Measurements from ENCODE around the gene CDC42EP3. TPM values are rescaled to one million over a fixed set of nuclear protein-coding genes. Genes with fewer than 3 reads are reported as not detected.
A peak's percentile ranks its signal among the peaks of the same experiment; 100 is the strongest.

Gene CDC42EP3
- total RNA-seq, 1 experiment from 2014 or later = 29.4 TPM

GRCh38 chr2:37672104-37672869 is 845 bp upstream of the CDC42EP3 start:
- BruUV-seq (replicated peaks) = no TSS peak
- intact Hi-C loops (cut with micrococcal nuclease; ENCODE audit: unreplicated experiment) = loop anchor here (5.0 kb wide), 1 partner anchor 205 kb away; no protein-coding TSS in a partner anchor

GRCh38 chr2:37671816-37672103 is 318 bp upstream of the CDC42EP3 start:
- intact Hi-C loops (cut with micrococcal nuclease; ENCODE audit: unreplicated experiment) = loop anchor here (2.0 to 5.0 kb wide), 2 partner anchors 83 to 206 kb away; no protein-coding TSS in a partner anchor
- Mint-ChIP-seq H3K4me3 (ENCODE audit: low read depth, unreplicated experiment) (peak overlapping the region; percentile 95), H3K27ac (ENCODE audit: unreplicated experiment) (peak overlapping the region; percentile 19), H3K4me1 (ENCODE audit: low read depth, unreplicated experiment) (peaks cover 56% of the 10 kb centered on the region), H3K36me3 (ENCODE audit: insufficient read depth, unreplicated experiment) (peaks cover 35% of the 10 kb centered on the region), H3K9me3 (ENCODE audit: low read depth, unreplicated experiment) (no peaks in the 10 kb centered on the region), H3K27me3 (ENCODE audit: unreplicated experiment) (no peaks in the 10 kb centered on the region)
- CTCF ChIA-PET = interaction anchor here (0.7 to 1.1 kb wide), 4 partner anchors 141 to 257 kb away, joined by 3 to 7 read pairs (median 4); no protein-coding TSS in a partner anchor
- BruUV-seq (replicated peaks) = no TSS peak
- no peak for DNase-seq
- no peak for TF ChIP-seq CTCF (IDR thresholded peaks at IDR 0.05; ENCODE audit: unreplicated experiment)

More at GRCh38 chr2:37672104-37672869, 845 bp upstream of the CDC42EP3 start:
- peaks cover 35% of the 10 kb centered on the region for H3K36me3 Mint-ChIP-seq (ENCODE audit: insufficient read depth, unreplicated experiment)
- H3K27me3 Mint-ChIP-seq (ENCODE audit: unreplicated experiment) = no peaks in the 10 kb centered on the region
- H3K4me1 Mint-ChIP-seq (ENCODE audit: low read depth, unreplicated experiment) = peaks cover 59% of the 10 kb centered on the region
- H3K9me3 Mint-ChIP-seq (ENCODE audit: low read depth, unreplicated experiment) = no peaks in the 10 kb centered on the region
- CTCF ChIA-PET = interaction anchor here (0.7 to 1.1 kb wide), 4 partner anchors 140 to 257 kb away, joined by 3 to 7 read pairs (median 4); no protein-coding TSS in a partner anchor
- peak overlapping the region; percentile 19 for H3K27ac Mint-ChIP-seq (ENCODE audit: unreplicated experiment)
- peak; percentile 83 for DNase-seq
- peak overlapping the region; percentile 95 for H3K4me3 Mint-ChIP-seq (ENCODE audit: low read depth, unreplicated experiment)
- no peak for TF ChIP-seq CTCF (IDR thresholded peaks at IDR 0.05; ENCODE audit: unreplicated experiment)

GRCh38 chr2:37670378-37671008 is 949 bp downstream of the CDC42EP3 start:
- Mint-ChIP-seq H3K27ac (ENCODE audit: unreplicated experiment) (peak overlapping the region; percentile 87), H3K36me3 (ENCODE audit: insufficient read depth, unreplicated experiment) (peaks cover 35% of the 10 kb centered on the region), H3K4me3 (ENCODE audit: low read depth, unreplicated experiment) (peak overlapping the region; percentile 95), H3K9me3 (ENCODE audit: low read depth, unreplicated experiment) (no peaks in the 10 kb centered on the region), H3K4me1 (ENCODE audit: low read depth, unreplicated experiment) (peaks cover 52% of the 10 kb centered on the region), H3K27me3 (ENCODE audit: unreplicated experiment) (no peaks in the 10 kb centered on the region)
- no peak for DNase-seq
- CTCF ChIA-PET = interaction anchor here (0.7 to 1.1 kb wide), 4 partner anchors 124 to 207 kb away, joined by 3 to 6 read pairs (median 4); no protein-coding TSS in a partner anchor
- no peak for TF ChIP-seq CTCF (IDR thresholded peaks at IDR 0.05; ENCODE audit: unreplicated experiment)
- BruUV-seq (replicated peaks) = no TSS peak
- intact Hi-C loops (cut with micrococcal nuclease; ENCODE audit: unreplicated experiment) = loop anchor here (1.0 to 5.0 kb wide), 3 partner anchors 82 to 256 kb away; no protein-coding TSS in a partner anchor

DNA sequence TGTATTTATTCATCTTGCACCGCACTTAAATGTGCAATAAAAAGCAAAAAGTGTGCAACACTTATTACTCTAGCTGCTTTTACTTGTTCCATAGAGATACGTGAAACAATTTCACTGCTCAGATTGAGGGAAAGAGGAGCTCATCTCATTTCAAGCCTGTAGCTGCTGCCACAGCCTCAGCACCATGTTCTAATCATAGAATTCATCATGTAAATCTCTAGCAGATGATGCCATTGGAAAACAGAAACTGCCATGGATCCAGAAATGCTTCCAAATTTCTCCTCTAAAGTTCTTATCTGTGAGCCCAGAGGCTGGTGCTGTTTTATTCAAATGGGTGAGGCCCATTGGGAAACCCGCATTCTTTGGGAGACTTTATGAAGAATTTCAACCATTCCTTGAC is 2.0 kb downstream of the CDC42EP3 start:
- BruUV-seq (replicated peaks) = no TSS peak
- CTCF ChIA-PET = interaction anchor here (1.0 to 1.1 kb wide), 2 partner anchors 163 to 208 kb away, joined by 4 read pairs; no protein-coding TSS in a partner anchor
- no peak for TF ChIP-seq CTCF (IDR thresholded peaks at IDR 0.05; ENCODE audit: unreplicated experiment)
- H3K4me3 Mint-ChIP-seq (ENCODE audit: low read depth, unreplicated experiment) = peak overlapping the region; percentile 95
- peak overlapping the region; percentile 87 for H3K27ac Mint-ChIP-seq (ENCODE audit: unreplicated experiment)
- DNase-seq = no peak
- H3K9me3 Mint-ChIP-seq (ENCODE audit: low read depth, unreplicated experiment) = no peaks in the 10 kb centered on the region
- H3K27me3 Mint-ChIP-seq (ENCODE audit: unreplicated experiment) = no peaks in the 10 kb centered on the region
- peaks cover 35% of the 10 kb centered on the region for H3K36me3 Mint-ChIP-seq (ENCODE audit: insufficient read depth, unreplicated experiment)
- H3K4me1 Mint-ChIP-seq (ENCODE audit: low read depth, unreplicated experiment) = peaks cover 50% of the 10 kb centered on the region
- intact Hi-C loops (cut with micrococcal nuclease; ENCODE audit: unreplicated experiment) = no loop called here

All from Calu3 (cell line).